Lower leg skin (tissue), 4 donors: ENCODE results near the gene ERC2. TPM values are rescaled to one million over a fixed set of nuclear protein-coding genes. Genes with fewer than 3 reads are reported as not detected.

Experiments used
- DNase-seq, 2 donors: peaks; one replicate each; pipeline ENCODE4 v3.0.0-alpha.2; 2019; ENCODE audit warnings: low spot score in 2 of 2
- H3K4me3 ChIP-seq: fragments of 200-600 bp; sonication (generic); 2 replicates; pipeline ENCODE4 v1.5.1; 2017; ENCODE audit warnings: mild to moderate bottlenecking, low read depth; ENCODE audit not compliant: poor library complexity, severe bottlenecking
- POLR2A ChIP-seq, 2 donors: fragments of 450-650 bp; IDR thresholded peaks; one replicate each; pipeline ENCODE4 v1.6.1; 2016 to 2017; ENCODE audit warnings: antibody characterized with exemption in 2 of 2, mild to moderate bottlenecking in 1 of 2, moderate library complexity in 1 of 2
- WGBS, 2 donors: methylation state at CpG; one replicate each; pipeline ENCODE4 v1.1.5; 2018; 5-methylcytosine and 5-hydroxymethylcytosine counted together
- intact Hi-C: fragments of 100-400 bp; cut with DNase I; formaldehyde crosslinking; loops from one replicate; pipeline ENCODE4 v1.15.0; 2023; ENCODE audit warnings: low total_unique reads
- total RNA-seq, 4 donors: library from RNA; depleted of rRNA; stranded (reverse); fragments of >200 nt; gene quantifications; one replicate each; pipeline ENCODE4 v1.1.0, GENCODE V29; 2016
- TF ChIP-seq, protein P1 (sequence below), 3 donors: fragments of 450-650 bp; IDR thresholded peaks; one replicate each; pipeline ENCODE4 v1.5.1; 2016; ENCODE audit warnings: antibody characterized with exemption in 3 of 3, mild to moderate bottlenecking in 3 of 3, moderate library complexity in 2 of 3

ERC2 gene
- total RNA-seq, 4 donors from 2014 or later = 0.23 to 1.3 (median 0.42) TPM; not detected in 1

DNA sequence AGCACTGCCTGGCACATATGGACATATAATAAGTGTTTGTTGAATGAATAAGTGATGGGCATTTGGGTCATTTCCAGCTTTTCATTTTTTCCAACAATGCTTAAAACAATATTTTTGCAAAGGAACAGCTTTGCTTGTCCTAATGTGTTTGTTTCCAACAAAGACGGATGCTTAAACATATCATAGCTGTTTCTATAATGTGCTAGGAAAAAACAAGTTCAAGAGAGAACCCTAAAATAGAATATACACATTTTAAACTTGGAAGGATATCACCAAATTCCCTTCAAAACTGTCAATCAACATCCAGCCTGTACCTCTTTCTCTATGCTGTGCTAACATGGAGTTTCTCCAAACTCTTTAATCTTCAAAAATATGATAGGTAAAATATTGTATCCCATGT, 756.6 kb downstream of the ERC2 start:
- intact Hi-C loops = no loop called here
- WGBS, 2 donors = 88 to 97% methylated on average over 1 of the region's 1 CpG
- H3K4me3 ChIP-seq = no peak overlapping the region
- DNase-seq = no peak
- TF ChIP-seq, protein P1, sequence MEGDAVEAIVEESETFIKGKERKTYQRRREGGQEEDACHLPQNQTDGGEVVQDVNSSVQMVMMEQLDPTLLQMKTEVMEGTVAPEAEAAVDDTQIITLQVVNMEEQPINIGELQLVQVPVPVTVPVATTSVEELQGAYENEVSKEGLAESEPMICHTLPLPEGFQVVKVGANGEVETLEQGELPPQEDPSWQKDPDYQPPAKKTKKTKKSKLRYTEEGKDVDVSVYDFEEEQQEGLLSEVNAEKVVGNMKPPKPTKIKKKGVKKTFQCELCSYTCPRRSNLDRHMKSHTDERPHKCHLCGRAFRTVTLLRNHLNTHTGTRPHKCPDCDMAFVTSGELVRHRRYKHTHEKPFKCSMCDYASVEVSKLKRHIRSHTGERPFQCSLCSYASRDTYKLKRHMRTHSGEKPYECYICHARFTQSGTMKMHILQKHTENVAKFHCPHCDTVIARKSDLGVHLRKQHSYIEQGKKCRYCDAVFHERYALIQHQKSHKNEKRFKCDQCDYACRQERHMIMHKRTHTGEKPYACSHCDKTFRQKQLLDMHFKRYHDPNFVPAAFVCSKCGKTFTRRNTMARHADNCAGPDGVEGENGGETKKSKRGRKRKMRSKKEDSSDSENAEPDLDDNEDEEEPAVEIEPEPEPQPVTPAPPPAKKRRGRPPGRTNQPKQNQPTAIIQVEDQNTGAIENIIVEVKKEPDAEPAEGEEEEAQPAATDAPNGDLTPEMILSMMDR (IDR thresholded peaks at IDR 0.05) = no peak
- TF ChIP-seq POLR2A (IDR thresholded peaks at IDR 0.05) = no peak

GRCh38 chr3:55709411-55710012, 758.8 kb downstream of the ERC2 start:
- no peak for TF ChIP-seq POLR2A (IDR thresholded peaks at IDR 0.05)
- TF ChIP-seq, protein P1 (IDR thresholded peaks at IDR 0.05) = no peak
- no peak for DNase-seq
- H3K4me3 ChIP-seq = no peak overlapping the region
- WGBS, 2 donors = 78 to 79% methylated on average over 8 of the region's 8 CpGs
- intact Hi-C loops = no loop called here

DNA sequence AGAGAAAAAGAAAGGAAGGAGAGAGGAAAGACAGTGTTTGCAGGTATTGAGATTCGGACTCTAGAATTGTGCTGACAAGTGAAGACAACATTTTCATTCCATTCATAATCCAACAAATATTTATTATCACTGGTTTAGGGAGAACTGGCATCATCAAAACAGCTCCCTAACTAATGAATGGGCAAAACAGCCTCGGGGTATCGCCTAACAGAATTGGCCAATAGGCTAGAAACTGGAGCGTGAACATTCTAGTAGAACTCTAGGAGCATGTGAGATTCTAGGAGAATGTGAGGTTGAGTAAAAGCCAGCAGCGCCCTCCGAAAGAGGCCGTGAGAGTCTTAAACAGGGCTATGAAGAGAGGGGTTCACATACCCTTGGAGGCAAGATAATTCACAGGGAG, 759.3 kb downstream of the ERC2 start:
- H3K4me3 ChIP-seq = no peak overlapping the region
- TF ChIP-seq, protein P1 (IDR thresholded peaks at IDR 0.05) = no peak
- no peak for TF ChIP-seq POLR2A (IDR thresholded peaks at IDR 0.05)
- intact Hi-C loops = no loop called here
- 97% methylated on average over 7 of the region's 7 CpGs for WGBS, 2 donors
- DNase-seq = no peak

- no peak for TF ChIP-seq POLR2A (IDR thresholded peaks at IDR 0.05)
- TF ChIP-seq, protein P1 (IDR thresholded peaks at IDR 0.05) = no peak
- intact Hi-C loops = no loop called here
- no peak for DNase-seq
- 88% methylated on average over 3 of the region's 3 CpGs for WGBS, 2 donors
- no peak overlapping the region for H3K4me3 ChIP-seq
Observed at GRCh38 chr3:55708242-55708641, 760.0 kb downstream of the ERC2 start.

GRCh38 chr3:55704521-55704920, 763.7 kb downstream of the ERC2 start:
- H3K4me3 ChIP-seq = no peak overlapping the region
- DNase-seq = no peak
- TF ChIP-seq, protein P1 (IDR thresholded peaks at IDR 0.05) = no peak
- TF ChIP-seq POLR2A (IDR thresholded peaks at IDR 0.05) = no peak
- intact Hi-C loops = no loop called here
- 0% methylated on average over 1 of the region's 1 CpG; no CpG with 5 or more reads in 1 of the 2 donors for WGBS, 2 donors

DNA sequence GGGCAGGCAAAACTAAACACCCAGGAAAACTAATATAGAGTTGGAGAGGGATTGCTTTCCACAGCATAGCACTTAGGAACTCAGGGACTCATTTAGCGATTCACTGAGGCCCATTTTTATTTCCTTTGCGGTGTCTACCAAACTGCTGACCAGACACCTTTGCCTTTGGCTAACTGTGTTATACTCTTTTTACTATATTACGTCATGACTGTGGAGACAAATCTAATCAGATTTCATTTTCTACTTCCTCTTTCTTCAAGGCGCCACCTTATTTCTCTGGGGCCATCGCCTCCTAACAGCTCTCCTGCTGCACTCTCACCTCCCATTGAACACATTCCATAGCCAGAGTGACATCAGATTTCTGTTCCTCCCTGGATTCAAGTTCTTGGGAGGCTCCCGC, 765.4 kb downstream of the ERC2 start:
- TF ChIP-seq, protein P1 (IDR thresholded peaks at IDR 0.05) = no peak
- TF ChIP-seq POLR2A (IDR thresholded peaks at IDR 0.05) = no peak
- intact Hi-C loops = loop anchor here (1.0 kb wide), 1 partner anchor 8 kb away; no protein-coding TSS in a partner anchor
- DNase-seq = no peak
- 93 to 94% methylated on average over 6 of the region's 6 CpGs for WGBS, 2 donors
- no peak overlapping the region for H3K4me3 ChIP-seq
